Parathyroid adenoma (tissue), 2 donors: Measurements from ENCODE around the gene ENPP7.

Source experiments
- H2AFZ ChIP-seq: fragments of 300-600 bp; sonication (generic); one replicate; pipeline ENCODE4 v1.7.0; 2017; ENCODE audit warnings: antibody characterized with exemption, mild to moderate bottlenecking
- H3K27ac ChIP-seq: fragments of 300-600 bp; sonication (generic); one replicate; pipeline ENCODE4 v1.7.0; 2017
- H3K27me3 ChIP-seq: fragments of 300-600 bp; sonication (generic); one replicate; pipeline ENCODE4 v1.7.0; 2017; ENCODE audit warnings: low read length; ENCODE audit not compliant: control insufficient read depth, insufficient read depth
- H3K36me3 ChIP-seq: fragments of 300-600 bp; sonication (generic); one replicate; pipeline ENCODE4 v1.7.0; 2017; ENCODE audit warnings: low read length; ENCODE audit not compliant: control insufficient read depth, insufficient read depth
- H3K4me1 ChIP-seq: fragments of 300-600 bp; sonication (generic); one replicate; pipeline ENCODE4 v1.7.0; 2017; ENCODE audit warnings: control low read depth
- H3K4me2 ChIP-seq: fragments of 300-600 bp; sonication (generic); one replicate; pipeline ENCODE4 v1.7.0; 2017; ENCODE audit warnings: low read length
- H3K4me3 ChIP-seq: fragments of 300-600 bp; sonication (generic); one replicate; pipeline ENCODE4 v1.7.0; 2017; ENCODE audit warnings: low read depth, low read length
- H3K79me2 ChIP-seq: fragments of 300-600 bp; sonication (generic); one replicate; pipeline ENCODE4 v1.7.0; 2017; ENCODE audit warnings: control low read depth
- H3K9ac ChIP-seq: fragments of 300-600 bp; sonication (generic); one replicate; pipeline ENCODE4 v1.7.0; 2017; ENCODE audit warnings: mild to moderate bottlenecking
- H3K9me3 ChIP-seq: fragments of 300-600 bp; sonication (generic); one replicate; pipeline ENCODE4 v1.7.0; 2017; ENCODE audit warnings: low read length; ENCODE audit not compliant: control insufficient read depth
- CTCF ChIP-seq: fragments of 300-600 bp; sonication (generic); IDR thresholded peaks from one replicate; pipeline ENCODE4 v1.7.0; 2017; ENCODE audit warnings: antibody characterized with exemption, mild to moderate bottlenecking
- donor health status: primary hyperparathyroidism.

ENPP7 gene

GRCh38 chr17:79742589-79742918 lies 11.8 kb downstream of the ENPP7 start:
- Histone ChIP-seq H3K4me3 (no peak overlapping the region), H3K27me3 (no peaks in the 10 kb centered on the region), H3K36me3 (no peaks in the 10 kb centered on the region), H3K9me3 (no peaks in the 10 kb centered on the region), H3K4me1 (no peaks in the 10 kb centered on the region), H3K4me2 (no peak overlapping the region), H2AFZ (no peak overlapping the region), H3K9ac (no peak overlapping the region), H3K79me2 (no peaks in the 10 kb centered on the region), H3K27ac (no peak overlapping the region)
- no peak for TF ChIP-seq CTCF

- Histone ChIP-seq H3K27me3 (no peaks in the 10 kb centered on the region), H3K4me1 (no peaks in the 10 kb centered on the region), H2AFZ (no peak overlapping the region), H3K4me2 (no peak overlapping the region), H3K27ac (no peak overlapping the region), H3K4me3 (no peak overlapping the region), H3K79me2 (no peaks in the 10 kb centered on the region), H3K9me3 (no peaks in the 10 kb centered on the region), H3K36me3 (no peaks in the 10 kb centered on the region), H3K9ac (no peak overlapping the region)
- no peak for TF ChIP-seq CTCF
Observed at GRCh38 chr17:79742951-79743476, 12.3 kb downstream of the ENPP7 start.

- Histone ChIP-seq H3K27me3 (peaks cover 4% of the 10 kb centered on the region), H3K4me3 (no peak overlapping the region), H3K79me2 (no peaks in the 10 kb centered on the region), H3K4me2 (no peak overlapping the region), H3K9me3 (no peaks in the 10 kb centered on the region), H3K9ac (no peak overlapping the region), H3K4me1 (no peaks in the 10 kb centered on the region), H3K36me3 (no peaks in the 10 kb centered on the region), H2AFZ (no peak overlapping the region), H3K27ac (no peak overlapping the region)
- no peak for TF ChIP-seq CTCF
Observed at GRCh38 chr17:79743614-79744013, 12.9 kb downstream of the ENPP7 start.

DNA sequence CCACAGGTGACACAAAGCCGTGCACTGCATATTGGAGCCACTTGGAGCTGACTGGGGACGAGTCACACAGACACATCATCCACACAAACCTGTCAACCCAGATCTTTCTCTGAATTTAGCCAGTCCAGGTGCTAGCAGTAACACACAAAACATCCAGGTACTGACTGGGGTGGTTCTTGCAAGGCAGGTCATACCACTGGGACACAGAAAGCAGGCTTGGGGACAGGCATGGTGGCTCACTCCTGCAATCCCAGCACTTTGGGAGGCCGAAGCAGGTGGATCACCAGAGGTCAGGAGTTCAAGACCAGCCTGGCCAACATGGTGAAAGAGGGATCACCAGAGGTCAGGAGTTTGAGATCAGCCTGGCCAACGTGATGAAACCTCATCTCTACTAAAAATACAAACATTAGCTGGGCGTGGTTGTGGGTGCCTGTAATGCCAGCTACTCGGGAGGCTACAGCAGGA lies 14.9 kb downstream of the ENPP7 start:
- TF ChIP-seq CTCF, result no peak
- H3K27ac ChIP-seq, result no peak overlapping the region
- H3K79me2 ChIP-seq, result no peaks in the 10 kb centered on the region
- H3K36me3 ChIP-seq, result no peaks in the 10 kb centered on the region
- H3K9me3 ChIP-seq, result no peaks in the 10 kb centered on the region
- peaks cover 4% of the 10 kb centered on the region for H3K27me3 ChIP-seq
- H3K4me2 ChIP-seq, result no peak overlapping the region
- no peak overlapping the region for H3K4me3 ChIP-seq
- H3K9ac ChIP-seq, result no peak overlapping the region
- H3K4me1 ChIP-seq, result no peaks in the 10 kb centered on the region
- H2AFZ ChIP-seq, result no peak overlapping the region

DNA sequence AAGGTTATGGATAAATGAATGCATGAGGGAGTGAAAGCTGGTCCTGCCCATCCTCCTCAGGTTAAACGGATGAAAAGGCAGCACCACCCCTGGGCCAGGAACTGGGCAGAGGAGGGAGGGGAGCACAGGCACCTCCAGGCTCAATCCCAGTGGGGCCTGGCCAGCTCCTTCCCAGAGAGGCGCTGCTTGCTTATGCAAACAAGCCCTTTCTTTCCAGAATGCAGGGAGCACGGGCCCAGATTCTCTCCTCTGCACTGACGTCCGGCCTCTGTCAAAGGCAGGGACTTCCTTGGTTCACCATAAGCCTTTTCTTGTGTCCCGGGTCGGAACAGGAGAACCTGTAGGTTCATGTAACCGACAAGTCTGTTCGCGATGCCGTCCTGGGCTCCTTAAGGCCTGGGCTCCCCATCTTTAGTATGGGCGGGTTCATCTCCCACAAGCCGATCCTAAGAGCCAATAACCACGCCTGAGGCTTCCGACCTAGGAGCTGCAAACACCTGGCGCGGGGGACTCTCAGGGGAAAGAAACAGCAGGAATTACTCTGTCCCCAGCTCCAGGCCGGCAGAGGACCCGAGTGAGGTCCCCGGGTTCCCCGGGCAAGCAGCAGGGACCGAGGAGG lies 16.3 kb downstream of the ENPP7 start:
- no peak overlapping the region for H3K4me3 ChIP-seq
- no peak overlapping the region for H2AFZ ChIP-seq
- no peak overlapping the region for H3K9ac ChIP-seq
- peaks cover 4% of the 10 kb centered on the region for H3K27me3 ChIP-seq
- TF ChIP-seq CTCF, result no peak
- H3K79me2 ChIP-seq, result no peaks in the 10 kb centered on the region
- no peaks in the 10 kb centered on the region for H3K4me1 ChIP-seq
- H3K36me3 ChIP-seq, result no peaks in the 10 kb centered on the region
- no peak overlapping the region for H3K27ac ChIP-seq
- peak overlapping the region; percentile 17 for H3K4me2 ChIP-seq
- no peaks in the 10 kb centered on the region for H3K9me3 ChIP-seq
